ENCODE data around the gene KBTBD4.

DNA sequence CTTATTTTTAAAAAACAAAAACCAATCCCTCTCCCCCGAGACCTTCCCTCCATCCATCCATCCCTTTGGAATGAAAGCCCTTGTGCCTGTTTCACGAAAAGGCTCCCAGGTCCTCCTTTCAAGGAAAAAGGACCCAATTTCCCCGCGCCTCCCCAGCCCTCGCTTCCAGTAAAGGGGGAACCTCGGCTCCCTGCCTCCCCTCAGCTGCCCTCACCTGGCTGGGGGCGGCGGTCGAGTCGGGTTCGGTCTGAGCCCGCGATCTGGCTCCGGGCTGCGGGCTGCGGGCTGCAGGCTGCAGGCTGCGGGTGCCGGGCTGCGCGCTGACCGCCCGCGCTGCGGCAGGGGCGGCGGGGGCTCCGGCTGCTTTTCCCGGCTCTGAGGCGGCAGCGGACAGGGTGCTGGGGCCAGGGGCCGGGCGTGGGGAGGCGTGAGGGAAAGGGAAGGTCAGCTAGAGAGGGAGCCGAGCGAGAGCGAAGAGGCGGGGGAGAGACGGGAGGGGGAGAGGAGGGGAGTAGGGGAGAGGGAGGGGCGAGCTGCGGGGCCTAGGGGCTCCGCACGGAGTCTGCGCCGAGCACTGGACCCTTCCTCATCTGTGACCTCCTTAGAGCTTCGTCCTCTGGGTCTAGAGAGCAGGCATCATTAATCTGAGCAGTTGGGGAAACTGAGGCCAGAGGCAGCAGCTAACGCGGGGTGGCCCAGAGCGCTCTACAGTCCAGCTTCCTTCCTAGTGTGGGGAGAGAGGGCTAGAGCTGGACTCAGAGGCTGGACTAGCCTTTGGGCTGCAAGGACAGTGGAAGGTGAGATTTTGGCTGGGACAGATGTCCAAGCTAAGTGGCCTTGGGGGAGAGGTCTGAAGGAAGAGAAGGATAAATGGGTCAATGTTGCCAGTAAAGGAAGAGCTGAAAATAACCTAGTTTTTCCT, 15.4 kb upstream of the KBTBD4 start, which contains the start of gene C1QTNF4:
- TF ChIP-seq POLR2A (IDR thresholded peaks at IDR 0.05; ENCODE audit: low read depth, low read length) (no peak), POLR2AphosphoS5 (IDR thresholded peaks at IDR 0.05; ENCODE audit: low read depth, low read length) (no peak), TAF1 (IDR thresholded peaks at IDR 0.05; ENCODE audit: borderline replicate concordance, low read depth, low read length) (no peak)

All from GM12892 (cell line).